ENCODE measurements around the gene BPIFB1. TPM values are rescaled to one million over a fixed set of nuclear protein-coding genes. Genes with fewer than 3 reads are reported as not detected.

The BPIFB1 gene
- total and polyA plus RNA-seq, 2 of the 13 experiments (the other 11 are each of a cell fraction or from before 2014, with no cell fraction given): 0.82 to 4.4 TPM

- DNase-seq (ENCODE audit: low spot score) (no peak), ATAC-seq (no peak), FAIRE-seq (no peak)
- no TSS peak for BruUV-seq (replicated peaks)
- Histone ChIP-seq H4K20me1 (ENCODE audit: insufficient read depth, low read length) (no peaks in the 10 kb centered on the region), H3K27ac (ENCODE audit: extremely low read length, insufficient read depth, low read length) (no peak overlapping the region), H2AFZ (ENCODE audit: low read length) (no peak overlapping the region), H3K79me2 (ENCODE audit: insufficient read depth, low read length) (no peaks in the 10 kb centered on the region), H3K27me3 (ENCODE audit: control insufficient read depth in 1 of 2, insufficient read depth in 2 of 2, low read length in 2 of 2) (peaks cover 13 to 36% of the 10 kb centered on the region in 2 experiments), H3K4me2 (ENCODE audit: low read depth, low read length) (no peak overlapping the region), H3K4me1 (ENCODE audit: insufficient read depth, low read length) (peaks cover 58% of the 10 kb centered on the region), H3K36me3 (replicated peaks in 1 of 2; ENCODE audit: control insufficient read depth in 1 of 2, insufficient read depth in 2 of 2, low read length in 2 of 2) (no peaks in the 10 kb centered on the region), H3K9me3 (ENCODE audit: low read length) (no peaks in the 10 kb centered on the region), H3K4me3 (replicated peaks in 1 of 3; ENCODE audit: insufficient read depth in 1 of 3, low read depth in 2 of 3, low read length in 3 of 3) (no peak overlapping the region), H3K9ac (ENCODE audit: insufficient read depth, low read depth, low read length) (no peak overlapping the region)
- WGBS (ENCODE audit: low lambda C conversion rate): 41% methylated on average over 4 of the region's 4 CpGs
- intact Hi-C loops (cut with micrococcal nuclease; ENCODE audit: unreplicated experiment): no loop called here
- POLR2A ChIA-PET: no interaction called here
- in situ Hi-C loops (cut with HindIII; ENCODE audit: extremely low pct_ligation_motif_present, low pct_unique_long_range_greater_than_20kb): no loop called here
- CTCF ChIA-PET (ENCODE audit: low intra/inter-chr PET ratio, low total read pairs): no interaction called here
- TF ChIP-seq SKI (IDR thresholded peaks at IDR 0.05; ENCODE audit: partially characterized antibody) (no peak), ZNF674 (CRISPR knock-in tag; IDR thresholded peaks at IDR 0.05; ENCODE audit: low read depth) (no peak), E2F1 (CRISPR knock-in tag; IDR thresholded peaks at IDR 0.05) (no peak), FOXO1 (CRISPR knock-in tag; IDR thresholded peaks at IDR 0.05) (no peak), CBX1 (IDR thresholded peaks at IDR 0.05; ENCODE audit: low read depth) (no peak), PAWR (CRISPR knock-in tag; IDR thresholded peaks at IDR 0.05; ENCODE audit: borderline replicate concordance) (no peak), ZNF296 (CRISPR knock-in tag; conservative IDR thresholded peaks at IDR 0.05) (no peak), ZKSCAN1 (IDR thresholded peaks at IDR 0.05; ENCODE audit: low read length) (no peak), NBN (conservative IDR thresholded peaks at IDR 0.05) (no peak), ARID4A (CRISPR knock-in tag; IDR thresholded peaks at IDR 0.05; ENCODE audit: borderline replicate concordance) (no peak), ZNF282 (IDR thresholded peaks at IDR 0.05; ENCODE audit: partially characterized antibody) (no peak), ZNF564 (CRISPR knock-in tag; IDR thresholded peaks at IDR 0.05) (no peak)
These were observed 1.3 kb downstream of the BPIFB1 start for GRCh38 chr20:33284284-33284683.

Measured in HepG2 (cell line).